Measurements from ENCODE around the gene UNC5A.

UNC5A gene

GRCh38 chr5:176830995-176831423 is 20.6 kb downstream of the UNC5A start:
- in situ Hi-C loops (cut with HindIII; ENCODE audit: low sequenced_read_pairs): no loop called here
- H3K4me3 ChIP-seq (ENCODE audit: low read depth, low read length): no peak overlapping the region
- TF ChIP-seq, protein P1, sequence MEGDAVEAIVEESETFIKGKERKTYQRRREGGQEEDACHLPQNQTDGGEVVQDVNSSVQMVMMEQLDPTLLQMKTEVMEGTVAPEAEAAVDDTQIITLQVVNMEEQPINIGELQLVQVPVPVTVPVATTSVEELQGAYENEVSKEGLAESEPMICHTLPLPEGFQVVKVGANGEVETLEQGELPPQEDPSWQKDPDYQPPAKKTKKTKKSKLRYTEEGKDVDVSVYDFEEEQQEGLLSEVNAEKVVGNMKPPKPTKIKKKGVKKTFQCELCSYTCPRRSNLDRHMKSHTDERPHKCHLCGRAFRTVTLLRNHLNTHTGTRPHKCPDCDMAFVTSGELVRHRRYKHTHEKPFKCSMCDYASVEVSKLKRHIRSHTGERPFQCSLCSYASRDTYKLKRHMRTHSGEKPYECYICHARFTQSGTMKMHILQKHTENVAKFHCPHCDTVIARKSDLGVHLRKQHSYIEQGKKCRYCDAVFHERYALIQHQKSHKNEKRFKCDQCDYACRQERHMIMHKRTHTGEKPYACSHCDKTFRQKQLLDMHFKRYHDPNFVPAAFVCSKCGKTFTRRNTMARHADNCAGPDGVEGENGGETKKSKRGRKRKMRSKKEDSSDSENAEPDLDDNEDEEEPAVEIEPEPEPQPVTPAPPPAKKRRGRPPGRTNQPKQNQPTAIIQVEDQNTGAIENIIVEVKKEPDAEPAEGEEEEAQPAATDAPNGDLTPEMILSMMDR (IDR thresholded peaks at IDR 0.05; ENCODE audit: low read depth, low read length, missing control alignments): no peak
- DNase-seq (ENCODE audit: low read depth): no peak

GRCh38 chr5:176831425-176831824 is 21.1 kb downstream of the UNC5A start:
- H3K4me3 ChIP-seq (ENCODE audit: low read depth, low read length): no peak overlapping the region
- in situ Hi-C loops (cut with HindIII; ENCODE audit: low sequenced_read_pairs): no loop called here
- TF ChIP-seq, protein P1 (IDR thresholded peaks at IDR 0.05; ENCODE audit: low read depth, low read length, missing control alignments): no peak
- DNase-seq (ENCODE audit: low read depth): no peak

DNA sequence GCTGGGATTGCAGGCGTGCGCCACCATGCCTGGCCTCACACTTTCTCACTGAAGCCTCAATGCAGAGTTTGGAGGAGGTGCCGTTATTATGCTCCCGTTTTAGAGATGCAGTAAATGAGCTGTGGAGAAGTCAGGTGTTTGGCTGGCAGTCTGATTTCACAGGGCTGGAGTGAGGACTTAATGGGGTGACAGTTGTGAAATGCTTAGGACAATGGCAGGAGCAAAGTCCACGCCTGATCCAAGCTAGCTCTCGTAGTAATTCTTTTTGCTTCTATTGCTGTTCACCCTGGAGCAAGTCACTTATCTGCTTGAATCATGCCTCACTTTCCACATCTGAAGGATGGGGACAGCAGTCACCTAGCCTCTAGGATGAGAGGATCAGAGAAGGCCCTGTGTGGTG is 21.8 kb downstream of the UNC5A start:
- H3K4me3 ChIP-seq (ENCODE audit: low read depth, low read length): no peak overlapping the region
- in situ Hi-C loops (cut with HindIII; ENCODE audit: low sequenced_read_pairs): no loop called here
- TF ChIP-seq, protein P1 (IDR thresholded peaks at IDR 0.05; ENCODE audit: low read depth, low read length, missing control alignments): no peak
- DNase-seq (ENCODE audit: low read depth): no peak

GRCh38 chr5:176833286-176833685 is 22.9 kb downstream of the UNC5A start:
- no peak for DNase-seq (ENCODE audit: low read depth)
- in situ Hi-C loops (cut with HindIII; ENCODE audit: low sequenced_read_pairs): no loop called here
- H3K4me3 ChIP-seq (ENCODE audit: low read depth, low read length): no peak overlapping the region
- TF ChIP-seq, protein P1 (IDR thresholded peaks at IDR 0.05; ENCODE audit: low read depth, low read length, missing control alignments): no peak

DNA sequence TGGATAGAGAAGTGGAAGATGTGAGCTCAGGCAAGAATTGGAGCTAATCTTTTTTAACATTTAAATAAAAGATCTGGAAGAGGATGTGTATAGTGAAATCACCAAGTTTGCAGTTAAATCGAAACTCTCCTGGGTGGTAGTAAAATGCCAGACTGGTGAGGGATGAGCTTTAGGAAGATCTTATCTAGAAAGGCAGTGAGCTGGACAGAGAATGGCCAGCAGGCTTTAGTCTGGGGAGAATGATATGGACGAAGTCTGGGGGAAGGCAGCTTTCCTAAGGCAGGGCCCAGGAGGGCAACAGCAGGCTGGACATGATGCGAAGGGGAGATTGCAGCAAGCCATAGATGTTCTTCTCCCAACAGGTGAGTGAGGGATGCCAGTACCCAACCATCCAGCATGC is 25.6 kb downstream of the UNC5A start:
- in situ Hi-C loops (cut with HindIII; ENCODE audit: low sequenced_read_pairs): no loop called here

DNA sequence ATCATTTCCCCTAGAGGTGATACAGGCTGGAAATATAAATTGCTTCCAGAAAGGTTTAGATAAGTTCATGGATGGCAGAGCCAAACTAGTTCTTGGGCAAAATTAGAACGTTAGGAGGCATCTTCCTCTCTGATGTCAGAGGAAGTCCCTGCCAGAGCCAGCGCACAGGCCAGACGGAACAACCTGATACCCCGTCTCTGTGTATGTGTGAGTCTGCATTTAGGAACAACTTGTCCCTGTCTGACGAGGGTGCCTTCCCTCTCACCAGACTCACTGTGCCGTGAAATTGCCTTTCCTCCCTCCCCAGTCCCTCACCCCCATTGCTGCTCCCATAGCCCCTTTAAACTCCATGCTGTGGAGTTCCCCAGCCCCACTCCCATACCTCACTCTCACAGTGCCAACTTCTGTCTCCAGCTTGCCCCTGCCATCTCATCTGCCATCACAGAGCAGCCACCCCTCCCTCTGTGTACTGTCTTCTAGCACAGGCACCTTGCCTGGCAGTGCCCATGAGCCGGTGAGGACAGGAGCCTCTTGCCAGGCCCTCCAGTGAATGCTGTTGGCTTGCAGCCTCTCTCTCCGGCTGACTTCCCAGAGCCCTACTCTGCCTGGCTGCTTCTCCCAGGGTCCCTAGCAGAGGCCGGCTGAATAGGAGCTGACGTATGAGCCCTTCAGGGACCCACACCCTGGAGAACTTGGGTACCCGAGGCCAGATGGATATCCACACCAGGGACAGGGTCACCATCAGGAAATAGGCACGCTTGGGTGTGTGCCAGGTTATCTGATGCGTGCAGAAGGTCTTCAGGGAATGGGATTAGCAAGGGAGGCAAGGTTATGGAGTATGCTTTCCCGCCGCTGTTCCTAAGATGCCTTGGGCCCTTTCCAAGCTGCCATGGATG is 26.7 kb downstream of the UNC5A start:
- DNase-seq (ENCODE audit: low read depth): no peak
- in situ Hi-C loops (cut with HindIII; ENCODE audit: low sequenced_read_pairs): no loop called here

More for the DNA sequence above, 25.6 kb downstream of the UNC5A start:
- no peak for DNase-seq (ENCODE audit: low read depth)
- H3K4me3 ChIP-seq (ENCODE audit: low read depth, low read length): no peak overlapping the region
- TF ChIP-seq, protein P1 (IDR thresholded peaks at IDR 0.05; ENCODE audit: low read depth, low read length, missing control alignments): no peak

More for the DNA sequence above, 26.7 kb downstream of the UNC5A start:
- no peak overlapping the region for H3K4me3 ChIP-seq (ENCODE audit: low read depth, low read length)
- TF ChIP-seq, protein P1 (IDR thresholded peaks at IDR 0.05; ENCODE audit: low read depth, low read length, missing control alignments): no peak

Data from astrocyte of the cerebellum (primary cell).